ENCODE results near the gene RPL13. TPM values are rescaled to one million over a fixed set of nuclear protein-coding genes. Genes with fewer than 3 reads are reported as not detected.
A peak's percentile ranks its signal among the peaks of the same experiment; 100 is the strongest.
"Not testable (repeated sequence)": the region's sequence is repeated elsewhere in the genome, so short reads cannot be mapped to it uniquely, and the experiment has no call there.

Gene RPL13
- total RNA-seq, 1 donor: 12,006 TPM

DNA sequence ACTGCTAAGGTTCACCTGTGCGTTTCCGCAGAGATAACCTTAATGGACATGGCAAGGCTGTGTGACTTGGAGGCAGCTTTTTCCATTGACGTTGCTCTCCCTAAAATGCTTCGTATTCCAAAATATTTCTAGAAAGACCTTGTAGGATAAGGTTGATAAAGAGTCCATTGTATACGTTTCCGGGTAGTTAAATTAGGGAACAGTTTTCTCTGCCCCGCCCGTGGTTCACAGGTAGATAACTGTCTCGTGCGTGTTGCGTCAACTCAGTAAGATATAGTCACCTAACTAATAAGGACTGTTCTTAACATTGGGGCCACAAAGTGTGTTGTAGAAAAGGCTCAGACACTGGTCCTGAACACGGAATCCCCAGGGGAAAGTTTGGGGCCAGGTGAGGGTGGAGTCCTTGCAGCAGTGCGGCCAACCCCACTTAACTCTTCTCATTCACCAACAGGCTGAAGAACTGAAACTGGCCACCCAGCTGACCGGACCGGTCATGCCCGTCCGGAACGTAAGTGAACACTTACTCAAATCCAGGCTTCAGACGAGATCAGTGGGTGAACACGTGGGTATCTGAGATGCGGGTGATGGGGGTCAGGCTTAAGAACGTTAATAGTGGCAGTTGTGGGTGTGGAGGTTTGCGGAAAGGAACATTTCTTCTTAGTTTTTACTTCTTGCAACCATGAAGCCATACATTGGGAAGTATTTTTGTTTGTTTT, 1.6 kb downstream of the RPL13 start:
- DNase-seq (ENCODE audit: low read depth in 2 of 3, low spot score in 2 of 3): no peak

DNA sequence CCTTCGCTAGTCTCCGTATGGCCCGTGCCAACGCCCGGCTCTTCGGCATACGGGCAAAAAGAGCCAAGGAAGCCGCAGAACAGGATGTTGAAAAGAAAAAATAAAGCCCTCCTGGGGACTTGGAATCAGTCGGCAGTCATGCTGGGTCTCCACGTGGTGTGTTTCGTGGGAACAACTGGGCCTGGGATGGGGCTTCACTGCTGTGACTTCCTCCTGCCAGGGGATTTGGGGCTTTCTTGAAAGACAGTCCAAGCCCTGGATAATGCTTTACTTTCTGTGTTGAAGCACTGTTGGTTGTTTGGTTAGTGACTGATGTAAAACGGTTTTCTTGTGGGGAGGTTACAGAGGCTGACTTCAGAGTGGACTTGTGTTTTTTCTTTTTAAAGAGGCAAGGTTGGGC, 2.5 kb downstream of the RPL13 start:
- DNase-seq (ENCODE audit: low read depth in 2 of 3, low spot score in 2 of 3): no peak

DNA sequence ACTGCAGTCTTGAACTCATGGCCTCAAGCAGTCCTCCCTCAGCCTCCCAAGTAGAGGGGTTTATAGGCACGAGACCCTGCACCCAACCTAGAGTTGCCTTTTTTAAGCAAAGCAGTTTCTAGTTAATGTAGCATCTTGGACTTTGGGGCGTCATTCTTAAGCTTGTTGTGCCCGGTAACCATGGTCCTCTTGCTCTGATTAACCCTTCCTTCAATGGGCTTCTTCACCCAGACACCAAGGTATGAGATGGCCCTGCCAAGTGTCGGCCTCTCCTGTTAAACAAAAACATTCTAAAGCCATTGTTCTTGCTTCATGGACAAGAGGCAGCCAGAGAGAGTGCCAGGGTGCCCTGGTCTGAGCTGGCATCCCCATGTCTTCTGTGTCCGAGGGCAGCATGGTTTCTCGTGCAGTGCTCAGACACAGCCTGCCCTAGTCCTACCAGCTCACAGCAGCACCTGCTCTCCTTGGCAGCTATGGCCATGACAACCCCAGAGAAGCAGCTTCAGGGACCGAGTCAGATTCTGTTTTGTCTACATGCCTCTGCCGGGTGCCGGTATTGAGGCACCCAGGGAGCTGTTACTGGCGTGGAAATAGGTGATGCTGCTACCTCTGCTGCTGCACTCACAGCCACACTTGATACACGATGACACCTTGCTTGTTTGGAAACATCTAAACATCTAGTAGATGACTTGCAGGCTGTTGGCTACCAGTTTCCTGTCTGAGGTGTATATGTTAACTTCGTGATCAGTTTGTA, 3.3 kb downstream of the RPL13 start:
- no peak for DNase-seq (ENCODE audit: low read depth in 2 of 3, low spot score in 2 of 3)

DNA sequence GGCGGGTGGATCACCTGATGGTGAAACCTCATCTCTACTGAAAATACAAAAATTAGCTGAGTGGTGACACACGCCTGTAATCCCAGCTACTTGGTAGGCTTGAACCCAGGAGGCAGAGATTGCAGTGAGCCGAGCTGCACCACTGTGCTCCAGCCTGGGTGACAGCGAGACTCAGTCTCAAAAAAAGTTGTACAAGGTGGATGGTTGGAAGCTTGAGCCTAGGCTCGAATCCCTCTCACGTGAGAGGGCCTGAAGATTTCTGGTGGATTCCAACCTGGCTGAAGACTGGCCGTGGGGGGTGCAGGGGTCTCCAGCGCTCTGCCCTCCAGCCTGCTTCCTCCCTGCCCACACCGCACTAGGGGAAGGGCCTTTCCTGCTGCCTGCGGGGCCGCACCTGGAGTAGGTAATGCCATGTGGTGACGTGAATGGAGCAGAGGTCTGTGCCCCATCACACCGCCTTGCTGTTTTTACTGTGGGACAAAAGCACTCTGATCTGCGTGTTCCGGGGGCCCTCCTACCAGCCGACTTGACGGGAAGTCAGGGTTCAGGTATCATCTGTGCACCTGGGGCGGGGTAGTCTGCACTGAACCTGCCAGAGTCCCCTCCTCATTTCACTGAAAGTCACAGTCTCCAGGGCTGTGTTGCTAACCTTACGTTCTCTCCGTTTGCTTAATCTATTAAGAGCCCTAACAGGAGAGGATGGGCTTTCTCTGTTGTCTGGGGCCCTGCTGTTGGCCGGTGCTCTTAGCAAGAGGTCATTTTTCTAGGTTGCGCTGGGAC, 4.2 kb downstream of the RPL13 start:
- DNase-seq (ENCODE audit: low read depth in 2 of 3, low spot score in 2 of 3): no peak

DNA sequence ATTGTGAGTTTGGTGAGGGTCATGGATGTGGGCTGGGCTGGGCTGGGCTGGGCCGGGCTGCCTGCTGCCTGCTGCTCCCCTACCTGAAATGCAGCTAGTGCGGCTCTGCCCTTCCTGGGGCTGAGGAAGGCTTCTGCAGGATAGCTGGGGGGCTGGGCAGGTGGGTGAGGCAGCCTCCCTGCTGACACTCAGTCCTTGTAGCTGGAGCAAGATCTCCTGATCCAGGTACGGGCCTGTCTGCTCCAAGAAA, 4.7 kb downstream of the RPL13 start:
- DNase-seq (ENCODE audit: low read depth in 2 of 3, low spot score in 2 of 3): no peak

DNA sequence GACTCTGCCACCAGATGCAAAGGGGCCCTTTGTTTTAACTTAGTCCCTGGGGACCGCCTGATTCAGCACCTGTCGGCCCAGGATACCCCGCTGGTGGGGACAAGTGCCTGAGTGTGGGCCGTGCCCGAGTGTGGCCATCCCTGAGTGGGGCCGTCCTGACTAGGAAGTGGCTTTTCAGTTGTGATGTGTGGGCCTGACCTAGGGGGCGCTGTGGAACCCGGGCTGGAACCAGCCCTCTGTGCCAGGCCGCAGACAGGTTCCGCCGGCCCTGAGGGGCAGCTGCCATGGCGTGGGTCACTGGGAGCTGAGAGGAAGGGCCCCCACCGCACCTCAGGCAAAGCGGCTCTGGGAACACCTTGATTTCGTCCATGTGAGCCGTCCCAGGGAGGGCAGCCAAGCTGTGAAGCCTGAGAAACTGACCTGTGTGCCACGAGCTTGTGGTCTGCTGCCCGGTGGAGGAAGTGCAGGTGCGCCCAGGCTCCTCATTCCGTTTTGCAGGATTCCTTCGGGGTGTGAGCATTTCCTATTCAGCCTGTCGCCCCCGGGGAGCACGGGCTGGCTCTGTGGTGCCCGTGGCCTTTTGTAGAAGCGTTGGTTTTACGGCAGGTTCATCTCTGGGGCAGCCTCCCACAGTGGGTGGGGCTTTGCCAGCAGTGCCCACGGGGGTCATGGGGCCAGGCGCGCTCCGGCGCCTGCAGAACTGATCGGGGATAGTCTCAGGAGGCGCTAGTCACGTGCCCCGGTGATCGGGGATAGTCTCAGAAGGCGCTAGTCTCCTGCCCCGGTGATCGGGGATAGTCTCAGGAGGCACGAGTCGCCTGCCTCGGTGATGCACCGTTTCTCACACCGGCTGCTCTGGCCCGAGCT, 5.3 kb downstream of the RPL13 start:
- DNase-seq (ENCODE audit: low read depth in 2 of 3, low spot score in 2 of 3): peak in 2 of 3 donors; percentile 29 to 57

DNA sequence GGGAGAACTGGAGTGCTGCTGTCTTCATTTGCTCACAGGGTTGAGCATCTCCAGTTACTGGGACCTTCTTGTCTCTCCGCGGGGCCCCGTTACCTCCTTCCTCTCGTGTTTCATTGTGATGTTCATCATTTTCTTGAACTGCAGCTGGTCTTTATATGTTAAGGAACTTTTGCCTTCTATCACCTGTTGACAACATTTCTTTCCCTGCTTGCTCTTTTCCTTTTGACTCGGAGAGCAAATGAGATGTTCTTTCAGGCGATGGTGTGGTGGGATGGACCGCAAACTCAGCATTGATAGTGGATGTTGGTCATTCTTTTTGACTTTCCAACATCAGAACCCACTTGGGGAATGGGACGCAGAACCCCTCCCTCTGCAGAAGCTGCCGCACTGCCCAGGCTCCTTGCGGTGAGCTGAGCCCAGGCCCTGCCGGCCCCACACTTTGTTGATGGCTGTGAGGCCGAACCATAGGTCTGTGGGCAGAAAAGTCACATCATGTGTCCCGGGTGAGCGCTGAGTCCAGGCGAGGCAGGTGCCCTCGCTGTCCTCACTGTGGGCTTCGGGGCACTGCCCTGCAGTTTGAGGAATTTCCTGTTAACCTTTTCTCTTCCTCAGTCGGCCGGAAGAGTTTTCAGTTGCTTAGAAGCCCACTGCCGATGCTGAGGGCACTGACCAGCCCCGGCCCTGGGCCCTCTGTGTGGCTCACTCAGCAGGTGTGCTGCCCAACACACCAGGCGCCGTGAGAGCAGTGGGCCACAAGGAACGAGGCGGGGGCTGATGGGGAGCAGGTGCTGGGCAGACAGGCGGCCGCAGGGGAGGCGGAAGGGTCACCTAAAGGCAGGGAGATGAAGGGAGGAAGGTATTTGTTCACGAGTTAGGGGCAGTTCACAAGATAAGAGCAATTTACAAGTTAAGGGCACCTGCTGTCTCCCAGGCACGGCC, 7.4 kb downstream of the RPL13 start:
- no peak for DNase-seq (ENCODE audit: low read depth in 2 of 3, low spot score in 2 of 3)

DNA sequence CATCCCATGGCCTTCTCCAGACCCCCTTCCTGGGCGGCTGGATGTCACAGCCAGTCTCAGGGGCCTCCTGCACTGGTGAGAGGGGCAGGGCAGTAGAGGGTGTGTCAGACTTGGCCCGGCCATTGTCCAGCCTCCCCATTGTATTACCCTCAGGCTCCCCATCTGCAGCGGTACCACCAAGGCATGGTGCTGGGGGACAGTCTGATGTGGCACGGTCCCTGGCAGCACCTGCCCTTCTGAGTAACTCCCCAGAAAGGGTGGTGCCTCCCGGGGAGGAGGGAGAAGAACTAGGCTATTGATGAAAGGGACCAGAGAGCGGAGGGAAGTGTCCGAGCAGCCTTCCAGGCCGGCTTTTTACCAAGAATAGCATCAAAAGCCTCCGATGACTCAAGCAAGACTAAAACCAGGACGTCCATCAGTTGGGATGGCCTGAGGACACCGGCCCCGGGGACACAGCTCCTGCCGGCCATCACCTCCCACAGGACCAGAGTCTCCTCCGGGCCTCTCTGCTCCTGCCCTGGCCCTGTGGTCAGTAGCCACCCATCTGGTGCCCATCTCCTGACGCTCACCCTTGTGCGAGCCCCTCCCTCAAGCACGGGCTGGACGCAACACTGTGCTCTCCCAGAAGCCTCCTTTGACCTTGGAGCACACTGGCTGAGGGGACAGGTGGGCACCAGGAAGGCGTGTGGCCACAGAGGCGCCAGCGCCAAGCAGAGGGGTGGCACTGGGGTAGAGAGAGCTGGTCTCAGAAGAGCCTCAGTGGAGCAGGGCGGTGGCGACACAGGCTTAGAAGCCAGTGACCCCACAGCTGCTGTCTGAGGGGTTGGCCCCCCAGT, 9.2 kb downstream of the RPL13 start:
- no peak for DNase-seq (ENCODE audit: low read depth in 2 of 3, low spot score in 2 of 3)

DNA sequence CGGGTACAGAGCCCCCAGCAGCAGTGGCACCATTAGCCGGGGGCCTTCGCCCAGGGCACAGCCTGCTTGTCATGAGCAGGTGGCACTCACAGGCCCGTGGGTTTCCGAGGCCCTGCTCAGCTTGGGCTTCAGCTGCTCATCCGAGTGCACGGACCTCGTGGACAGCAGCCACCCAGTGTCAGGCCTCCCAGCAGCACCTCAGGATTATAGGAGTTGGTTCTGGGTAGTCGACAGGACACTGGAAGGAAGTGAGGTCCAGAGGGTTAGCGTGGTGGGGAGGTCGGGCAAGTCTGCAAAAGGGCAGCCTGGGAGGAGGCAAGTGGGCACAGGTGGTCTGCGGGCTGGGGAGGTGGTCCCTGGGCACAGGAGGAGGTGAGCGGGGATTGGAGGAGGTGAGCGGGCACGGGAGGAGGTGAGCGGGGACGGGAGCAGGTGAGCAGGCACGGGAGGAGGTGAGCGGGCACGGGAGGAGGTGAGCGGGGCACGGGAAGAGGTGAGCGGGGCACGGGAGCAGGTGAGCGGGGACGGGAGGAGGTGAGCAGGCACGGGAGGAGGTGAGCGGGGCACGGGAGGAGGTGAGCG, 10.0 kb downstream of the RPL13 start:
- no peak for DNase-seq (ENCODE audit: low read depth in 2 of 3, low spot score in 2 of 3)

DNA sequence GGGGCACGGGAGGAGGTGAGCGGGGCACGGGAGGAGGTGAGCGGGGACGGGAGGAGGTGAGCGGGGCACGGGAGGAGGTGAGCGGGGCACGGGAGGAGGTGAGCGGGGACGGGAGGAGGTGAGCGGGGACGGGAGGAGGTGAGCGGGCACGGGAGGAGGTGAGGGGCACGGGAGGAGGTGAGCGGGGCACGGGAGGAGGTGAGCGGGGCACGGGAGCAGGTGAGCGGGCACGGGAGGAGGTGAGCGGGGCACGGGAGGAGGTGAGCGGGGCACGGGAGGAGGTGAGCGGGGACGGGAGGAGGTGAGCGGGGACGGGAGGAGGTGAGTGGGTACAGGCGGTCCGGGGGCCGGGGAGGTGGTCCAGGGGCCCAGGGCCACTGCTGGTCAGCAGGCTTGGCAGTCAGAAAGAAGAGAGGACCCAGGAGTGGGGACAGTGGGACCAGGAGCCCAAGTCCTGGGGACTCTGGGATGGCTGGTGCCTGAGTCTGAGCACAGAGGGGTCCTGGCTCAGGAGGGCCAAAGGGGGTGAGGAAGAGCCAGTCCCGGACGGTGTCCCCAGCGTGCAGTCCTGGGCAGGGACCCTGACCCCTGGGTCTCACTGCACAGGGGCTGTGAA, 10.6 kb downstream of the RPL13 start:
- not testable (repeated sequence) for DNase-seq (ENCODE audit: low read depth in 2 of 3, low spot score in 2 of 3)

DNA sequence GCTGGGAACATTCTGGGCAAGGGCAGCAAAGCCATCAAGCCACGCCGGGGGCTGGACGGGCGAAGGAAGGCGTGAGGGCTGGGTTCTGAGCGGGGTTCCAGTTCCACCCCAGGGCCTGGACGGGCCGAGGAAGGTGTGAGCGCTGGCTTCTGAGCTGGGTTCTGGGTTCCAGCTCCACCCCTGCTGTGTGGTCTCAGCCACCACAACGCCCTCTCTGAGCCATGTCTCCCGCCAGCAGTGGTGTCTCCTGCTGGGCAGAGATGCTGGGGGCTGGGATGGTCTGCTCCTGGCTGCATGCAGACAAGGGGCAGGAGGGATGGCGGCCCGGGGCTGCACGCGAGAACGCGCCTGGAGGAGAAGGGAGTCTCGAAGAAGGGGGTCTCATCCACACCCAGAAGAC, 11.2 kb downstream of the RPL13 start:
- no peak for DNase-seq (ENCODE audit: low read depth in 2 of 3, low spot score in 2 of 3)

DNA sequence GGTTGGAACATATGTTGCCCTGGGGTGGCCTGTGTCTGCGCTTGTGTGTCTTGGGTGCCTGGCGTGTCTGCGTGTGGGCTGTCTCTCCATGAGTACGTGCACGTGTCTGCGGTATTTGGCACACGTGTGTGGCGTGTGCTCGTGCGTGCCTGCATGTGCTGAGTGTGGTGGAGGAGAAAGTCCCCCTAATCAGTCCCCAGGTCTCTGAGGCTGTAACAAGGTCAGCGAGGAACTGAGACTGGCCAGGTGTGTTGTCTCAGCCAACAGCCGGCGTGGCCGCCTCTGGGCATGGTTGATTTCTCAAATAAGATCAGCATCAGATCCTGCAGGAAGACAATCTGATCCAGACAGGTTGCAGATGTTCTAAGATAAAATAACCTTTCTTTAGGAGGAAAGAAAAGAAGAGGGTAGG, 11.6 kb downstream of the RPL13 start:
- peak in 2 of 3 donors; percentile 39 to 70 for DNase-seq (ENCODE audit: low read depth in 2 of 3, low spot score in 2 of 3)

DNA sequence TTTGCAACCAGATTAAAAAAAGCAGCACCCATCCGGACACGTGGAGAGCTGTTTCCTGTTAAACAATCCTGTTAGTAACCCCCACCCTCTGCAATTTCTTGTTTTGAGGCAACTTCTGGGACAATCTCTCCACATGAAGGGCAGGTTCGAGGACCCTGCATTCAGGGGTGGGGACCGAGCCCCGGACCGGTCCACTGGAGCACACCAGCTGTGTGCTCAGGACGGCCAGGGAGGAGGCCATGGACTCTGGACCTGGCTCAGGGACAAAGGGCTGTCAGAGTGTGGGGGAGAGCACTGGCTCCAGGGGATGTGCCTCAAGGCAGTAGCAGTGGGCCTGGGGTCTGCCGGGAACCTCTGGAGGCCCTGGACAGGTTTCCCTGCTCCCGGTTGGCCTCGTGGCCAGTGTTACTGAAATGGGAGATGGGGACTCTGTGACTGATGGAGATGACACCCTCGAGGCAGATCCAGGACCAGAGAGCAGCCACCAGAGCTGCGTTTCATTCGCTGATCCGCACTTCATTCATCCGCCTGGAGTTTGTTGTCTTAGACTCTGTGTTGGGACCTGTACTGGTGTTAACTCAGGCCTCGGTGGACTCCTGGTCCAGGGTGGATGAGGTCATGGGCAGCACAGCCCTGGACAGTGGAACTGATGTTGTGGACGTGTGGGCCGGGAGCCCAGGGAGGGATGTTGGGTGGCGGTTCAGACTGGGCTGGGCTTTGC, 12.2 kb downstream of the RPL13 start:
- DNase-seq (ENCODE audit: low read depth in 2 of 3, low spot score in 2 of 3): no peak

DNA sequence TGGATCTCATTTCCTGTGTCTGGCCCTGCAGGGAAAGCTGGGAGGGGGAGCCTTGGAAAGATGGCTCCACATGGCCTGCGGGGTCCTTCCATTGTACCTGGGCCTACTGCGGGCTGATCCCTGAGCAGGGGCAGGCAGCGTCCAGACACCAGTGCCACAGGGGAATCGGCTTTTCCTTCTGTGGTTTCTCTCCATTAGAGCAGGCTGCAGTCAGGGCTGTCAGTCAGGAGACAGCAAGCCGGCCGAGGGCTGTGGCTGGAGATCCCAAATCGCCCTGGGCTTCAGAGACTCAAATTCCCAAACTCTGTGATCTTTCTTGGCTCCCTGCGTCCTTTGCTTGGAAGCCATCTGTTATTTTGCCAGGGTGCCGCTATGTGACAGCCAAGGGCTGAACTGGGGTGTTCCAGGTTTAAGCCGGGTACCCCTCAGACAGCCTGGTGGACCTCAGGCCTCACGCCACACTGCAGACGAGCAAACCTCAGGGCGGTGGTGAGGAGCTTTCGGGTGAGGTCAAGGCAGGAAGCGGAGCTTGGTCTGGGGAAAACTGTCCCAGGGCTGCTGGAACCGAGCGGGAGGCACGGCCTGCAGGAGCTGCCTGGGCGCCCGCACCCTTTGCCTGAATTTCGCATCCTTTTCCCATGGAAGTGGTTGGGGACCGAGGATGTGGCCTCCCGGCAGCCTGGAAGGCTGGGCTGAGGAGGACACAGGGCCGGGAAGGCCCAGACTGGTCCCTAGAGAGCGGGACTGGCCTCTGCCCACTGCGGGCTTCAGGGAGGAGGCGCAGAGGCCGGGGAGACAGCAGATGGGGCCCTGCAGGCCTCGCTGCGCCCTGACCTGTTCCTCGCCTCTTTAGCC, 13.6 kb downstream of the RPL13 start:
- DNase-seq (ENCODE audit: low read depth in 2 of 3, low spot score in 2 of 3): no peak

DNA sequence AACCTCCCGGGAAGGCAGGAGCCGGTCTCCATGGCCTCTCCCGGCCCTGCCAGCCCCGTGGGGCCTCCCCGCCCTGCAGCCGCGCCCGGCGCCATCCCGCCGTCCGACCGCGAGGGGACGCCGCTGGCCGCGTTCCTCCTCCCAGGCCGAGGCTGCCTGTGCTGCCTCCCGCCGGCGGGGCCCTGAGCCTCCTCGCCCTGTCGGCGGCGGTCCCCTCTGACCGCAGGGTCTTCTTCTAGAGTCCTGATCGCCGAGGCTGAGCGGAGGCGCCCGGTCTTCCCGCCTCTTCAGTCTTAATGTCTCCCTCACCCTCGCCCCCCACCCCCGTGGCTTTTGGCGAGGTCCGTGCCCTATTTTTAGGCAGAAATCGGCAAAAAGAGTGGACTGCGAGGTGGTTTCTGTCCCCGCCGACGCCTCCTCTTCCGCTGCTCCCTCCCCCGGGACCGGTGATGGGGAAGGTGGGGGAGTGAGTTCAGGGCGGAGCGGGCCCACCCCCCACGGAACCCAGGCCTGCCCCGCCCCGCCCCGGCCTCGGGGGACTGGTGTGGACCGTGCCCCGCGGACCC, 14.3 kb downstream of the RPL13 start:
- DNase-seq (ENCODE audit: low read depth in 2 of 3, low spot score in 2 of 3): peak in 2 of 3 donors; percentile 64 to 70
